Ishikawa (cell line): Measurements from ENCODE around the gene RPAP3.

Experiments used
- CEBPB ChIP-seq: IDR thresholded peaks from 2 replicates; pipeline ENCODE4 v1.6.1; 2012
- CREB1 ChIP-seq: IDR thresholded peaks from 2 replicates; pipeline ENCODE4 v1.6.1; 2012; ENCODE audit warnings: low read depth
- EGR1 ChIP-seq: IDR thresholded peaks from 2 replicates; pipeline ENCODE4 v1.6.1; 2012
- EP300 ChIP-seq: IDR thresholded peaks from 2 replicates; pipeline ENCODE4 v1.6.1; 2012; ENCODE audit warnings: borderline replicate concordance
- FOXM1 ChIP-seq: IDR thresholded peaks from 2 replicates; pipeline ENCODE4 v1.6.1; 2012; ENCODE audit warnings: low read depth, borderline replicate concordance
- MAX ChIP-seq: IDR thresholded peaks from 2 replicates; pipeline ENCODE4 v1.6.1; 2012
- NFIC ChIP-seq: IDR thresholded peaks from 2 replicates; pipeline ENCODE4 v1.6.1; 2012
- RAD21 ChIP-seq: IDR thresholded peaks from 2 replicates; pipeline ENCODE4 v1.6.1; 2012; ENCODE audit warnings: low read depth
- TAF1 ChIP-seq: IDR thresholded peaks from 2 replicates; pipeline ENCODE4 v1.6.1; 2012; ENCODE audit warnings: low read depth, mild to moderate bottlenecking
- TCF12 ChIP-seq: IDR thresholded peaks from 2 replicates; pipeline ENCODE4 v1.6.1; 2012; ENCODE audit warnings: low read depth
- TEAD4 ChIP-seq: IDR thresholded peaks from 2 replicates; pipeline ENCODE4 v1.6.1; 2012
- USF1 ChIP-seq: IDR thresholded peaks from 2 replicates; pipeline ENCODE4 v1.6.1; 2012
- YY1 ChIP-seq: IDR thresholded peaks from 2 replicates; pipeline ENCODE4 v1.6.1; 2012; ENCODE audit warnings: low read depth
- ZBTB7A ChIP-seq: IDR thresholded peaks from 2 replicates; pipeline ENCODE4 v1.6.1; 2012; ENCODE audit warnings: low read depth
- TF ChIP-seq, protein P1 (sequence below): IDR thresholded peaks from 2 replicates; pipeline ENCODE4 v1.6.1; 2012; ENCODE audit warnings: low read depth, mild to moderate bottlenecking

Gene RPAP3

DNA sequence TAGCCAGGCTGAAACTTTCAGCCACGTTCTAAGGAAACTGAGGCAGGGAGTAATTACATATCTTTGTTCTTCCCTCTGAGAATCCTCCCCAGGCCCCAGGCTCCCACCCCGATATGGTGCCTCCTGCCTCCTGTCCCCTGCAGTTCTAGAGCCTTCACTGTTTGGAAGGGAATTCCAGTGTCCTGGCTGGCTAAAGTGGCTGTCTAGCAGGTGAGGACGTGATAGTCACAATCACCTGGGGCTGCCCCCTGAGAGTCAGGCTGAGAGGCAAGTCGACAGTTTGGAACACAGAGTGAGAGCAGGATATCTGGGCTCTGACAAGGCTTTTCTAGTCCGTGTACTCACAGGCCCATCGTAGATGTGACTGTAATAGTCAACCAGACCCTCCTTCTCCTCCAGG is 6.3 kb upstream of the RPAP3 start:
- TF ChIP-seq YY1 (no peak), RAD21 (no peak), EP300 (no peak), FOXM1 (no peak), NFIC (no peak), USF1 (no peak), CEBPB (no peak), TCF12 (no peak), TEAD4 (no peak), CREB1 (no peak), TAF1 (no peak)
- TF ChIP-seq, protein P1, sequence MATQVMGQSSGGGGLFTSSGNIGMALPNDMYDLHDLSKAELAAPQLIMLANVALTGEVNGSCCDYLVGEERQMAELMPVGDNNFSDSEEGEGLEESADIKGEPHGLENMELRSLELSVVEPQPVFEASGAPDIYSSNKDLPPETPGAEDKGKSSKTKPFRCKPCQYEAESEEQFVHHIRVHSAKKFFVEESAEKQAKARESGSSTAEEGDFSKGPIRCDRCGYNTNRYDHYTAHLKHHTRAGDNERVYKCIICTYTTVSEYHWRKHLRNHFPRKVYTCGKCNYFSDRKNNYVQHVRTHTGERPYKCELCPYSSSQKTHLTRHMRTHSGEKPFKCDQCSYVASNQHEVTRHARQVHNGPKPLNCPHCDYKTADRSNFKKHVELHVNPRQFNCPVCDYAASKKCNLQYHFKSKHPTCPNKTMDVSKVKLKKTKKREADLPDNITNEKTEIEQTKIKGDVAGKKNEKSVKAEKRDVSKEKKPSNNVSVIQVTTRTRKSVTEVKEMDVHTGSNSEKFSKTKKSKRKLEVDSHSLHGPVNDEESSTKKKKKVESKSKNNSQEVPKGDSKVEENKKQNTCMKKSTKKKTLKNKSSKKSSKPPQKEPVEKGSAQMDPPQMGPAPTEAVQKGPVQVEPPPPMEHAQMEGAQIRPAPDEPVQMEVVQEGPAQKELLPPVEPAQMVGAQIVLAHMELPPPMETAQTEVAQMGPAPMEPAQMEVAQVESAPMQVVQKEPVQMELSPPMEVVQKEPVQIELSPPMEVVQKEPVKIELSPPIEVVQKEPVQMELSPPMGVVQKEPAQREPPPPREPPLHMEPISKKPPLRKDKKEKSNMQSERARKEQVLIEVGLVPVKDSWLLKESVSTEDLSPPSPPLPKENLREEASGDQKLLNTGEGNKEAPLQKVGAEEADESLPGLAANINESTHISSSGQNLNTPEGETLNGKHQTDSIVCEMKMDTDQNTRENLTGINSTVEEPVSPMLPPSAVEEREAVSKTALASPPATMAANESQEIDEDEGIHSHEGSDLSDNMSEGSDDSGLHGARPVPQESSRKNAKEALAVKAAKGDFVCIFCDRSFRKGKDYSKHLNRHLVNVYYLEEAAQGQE = no peak

- TF ChIP-seq ZBTB7A (no peak), RAD21 (no peak), MAX (no peak), FOXM1 (no peak), NFIC (no peak)
- TF ChIP-seq, protein P1 = no peak
Observed at GRCh38 chr12:47711448-47711847, 5.6 kb upstream of the RPAP3 start.

GRCh38 chr12:47710278-47710677 is 4.4 kb upstream of the RPAP3 start:
- no peak for TF ChIP-seq NFIC
- no peak for TF ChIP-seq MAX
- no peak for TF ChIP-seq RAD21
- no peak for TF ChIP-seq TCF12

GRCh38 chr12:47709671-47710070 is 3.8 kb upstream of the RPAP3 start:
- no peak for TF ChIP-seq NFIC
- TF ChIP-seq MAX = no peak
- TF ChIP-seq CREB1 = no peak
- no peak for TF ChIP-seq CEBPB
- no peak for TF ChIP-seq YY1
- no peak for TF ChIP-seq EGR1
- no peak for TF ChIP-seq RAD21

- TF ChIP-seq TEAD4 = no peak
- no peak for TF ChIP-seq YY1
- no peak for TF ChIP-seq EP300
- TF ChIP-seq ZBTB7A = no peak
- TF ChIP-seq EGR1 = no peak
- TF ChIP-seq, protein P1 = no peak
- no peak for TF ChIP-seq FOXM1
- TF ChIP-seq NFIC = no peak
- TF ChIP-seq RAD21 = no peak
- TF ChIP-seq MAX = no peak
- TF ChIP-seq CEBPB = no peak
- no peak for TF ChIP-seq USF1
- TF ChIP-seq TAF1 = no peak
Observed at GRCh38 chr12:47709237-47709636, 3.4 kb upstream of the RPAP3 start.
